VCaP (cell line): Measurements from ENCODE around the gene TNS3.
A peak's percentile ranks its signal among the peaks of the same experiment; 100 is the strongest.

Source experiments
- H3K27ac ChIP-seq: fragments of 450-650 bp; 2 replicates; pipeline ENCODE4 v1.5.1; 2017
- TF ChIP-seq, protein P1 (sequence below): fragments of 450-650 bp; conservative IDR thresholded peaks from 2 replicates; pipeline ENCODE4 v1.5.1; 2017; ENCODE audit warnings: mild to moderate bottlenecking, moderate library complexity

TNS3 gene

DNA sequence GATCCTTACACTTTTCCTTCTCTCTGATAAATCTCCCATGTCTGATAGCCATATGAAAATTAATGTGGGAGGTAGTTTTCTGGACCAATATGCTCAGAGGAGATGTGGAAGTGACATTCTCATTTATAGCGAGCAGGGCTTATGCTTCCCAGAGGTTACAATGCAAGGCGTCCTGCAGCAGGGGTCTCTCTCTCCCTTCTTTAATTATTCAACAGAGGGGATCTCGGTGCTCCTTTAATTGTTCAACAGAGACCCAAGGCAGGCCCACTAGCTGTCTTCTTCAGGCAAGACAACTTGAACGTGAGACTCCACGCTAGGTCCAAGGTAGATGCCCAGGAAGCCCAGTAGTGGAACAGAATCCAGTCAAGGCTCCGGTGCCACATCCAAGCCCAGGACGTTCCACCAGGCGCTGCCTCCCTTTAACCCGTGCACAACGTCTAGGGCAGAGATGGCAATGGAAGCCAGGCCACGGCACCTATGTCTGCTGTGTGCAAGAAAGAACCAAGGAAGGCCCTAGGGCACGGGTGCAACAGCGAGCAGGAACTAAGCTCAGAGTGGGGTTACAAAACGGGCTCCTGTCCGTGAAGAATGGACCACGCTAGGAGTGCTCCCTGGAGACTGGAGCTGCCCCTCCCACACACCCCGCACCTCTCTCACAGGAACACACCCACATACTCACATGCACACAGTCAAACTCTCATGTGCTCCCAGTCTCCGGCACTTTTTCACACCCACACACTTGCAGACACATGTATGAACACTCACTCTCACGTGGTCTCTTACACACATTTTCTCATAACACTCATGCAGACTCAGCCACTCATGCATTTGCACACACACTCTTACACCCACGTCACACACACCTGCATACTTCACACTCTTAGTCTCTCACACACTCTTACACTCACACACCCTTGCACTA is 230.4 kb downstream of the TNS3 start:
- TF ChIP-seq, protein P1, sequence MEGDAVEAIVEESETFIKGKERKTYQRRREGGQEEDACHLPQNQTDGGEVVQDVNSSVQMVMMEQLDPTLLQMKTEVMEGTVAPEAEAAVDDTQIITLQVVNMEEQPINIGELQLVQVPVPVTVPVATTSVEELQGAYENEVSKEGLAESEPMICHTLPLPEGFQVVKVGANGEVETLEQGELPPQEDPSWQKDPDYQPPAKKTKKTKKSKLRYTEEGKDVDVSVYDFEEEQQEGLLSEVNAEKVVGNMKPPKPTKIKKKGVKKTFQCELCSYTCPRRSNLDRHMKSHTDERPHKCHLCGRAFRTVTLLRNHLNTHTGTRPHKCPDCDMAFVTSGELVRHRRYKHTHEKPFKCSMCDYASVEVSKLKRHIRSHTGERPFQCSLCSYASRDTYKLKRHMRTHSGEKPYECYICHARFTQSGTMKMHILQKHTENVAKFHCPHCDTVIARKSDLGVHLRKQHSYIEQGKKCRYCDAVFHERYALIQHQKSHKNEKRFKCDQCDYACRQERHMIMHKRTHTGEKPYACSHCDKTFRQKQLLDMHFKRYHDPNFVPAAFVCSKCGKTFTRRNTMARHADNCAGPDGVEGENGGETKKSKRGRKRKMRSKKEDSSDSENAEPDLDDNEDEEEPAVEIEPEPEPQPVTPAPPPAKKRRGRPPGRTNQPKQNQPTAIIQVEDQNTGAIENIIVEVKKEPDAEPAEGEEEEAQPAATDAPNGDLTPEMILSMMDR, result 0 out of 2 replicates have a peak, but pooled peaks have one; percentile 21

DNA sequence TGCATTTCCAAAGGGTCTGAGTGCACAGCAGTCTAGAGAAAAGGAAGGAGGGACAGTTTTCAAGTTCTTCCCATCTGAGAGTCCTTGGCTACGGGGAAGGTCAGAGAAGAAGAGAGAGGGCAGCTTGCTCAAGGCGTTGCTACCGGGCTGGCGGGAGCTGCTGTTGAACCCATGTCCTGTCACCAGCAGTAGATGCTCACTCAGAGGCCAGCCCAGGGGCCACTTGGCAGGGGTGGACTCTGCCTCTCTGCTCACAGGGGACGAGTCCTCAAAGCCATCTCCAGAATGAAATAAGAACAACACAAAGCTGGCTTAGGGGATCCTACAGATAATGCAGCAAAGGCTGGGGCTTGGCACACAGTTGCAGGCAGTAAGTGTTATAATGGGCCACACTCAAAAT is 231.5 kb downstream of the TNS3 start:
- TF ChIP-seq, protein P1, result no peak
- no peak overlapping the region for H3K27ac ChIP-seq

More for the DNA sequence above, 230.4 kb downstream of the TNS3 start:
- no peak overlapping the region for H3K27ac ChIP-seq

DNA sequence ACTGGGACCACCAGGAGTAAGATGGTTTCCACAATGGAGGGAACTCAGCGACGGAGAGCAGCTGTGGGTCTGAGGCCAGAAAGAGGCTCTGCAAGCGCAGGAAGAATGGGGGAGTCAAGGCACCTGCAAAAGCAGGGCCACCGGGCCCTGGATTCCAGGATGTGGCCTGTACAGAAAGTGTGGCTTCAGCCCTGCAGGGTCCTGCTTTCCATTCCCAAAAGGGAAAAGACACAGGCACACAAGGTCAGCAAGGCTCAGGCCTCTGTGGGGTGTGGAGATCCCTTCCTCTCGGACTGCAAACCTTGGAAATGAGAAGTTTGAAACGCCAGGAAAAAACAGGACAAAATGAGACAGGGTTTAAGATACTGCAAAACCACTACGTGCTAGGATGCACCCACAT is 232.5 kb downstream of the TNS3 start:
- TF ChIP-seq, protein P1, result no peak
- no peak overlapping the region for H3K27ac ChIP-seq

DNA sequence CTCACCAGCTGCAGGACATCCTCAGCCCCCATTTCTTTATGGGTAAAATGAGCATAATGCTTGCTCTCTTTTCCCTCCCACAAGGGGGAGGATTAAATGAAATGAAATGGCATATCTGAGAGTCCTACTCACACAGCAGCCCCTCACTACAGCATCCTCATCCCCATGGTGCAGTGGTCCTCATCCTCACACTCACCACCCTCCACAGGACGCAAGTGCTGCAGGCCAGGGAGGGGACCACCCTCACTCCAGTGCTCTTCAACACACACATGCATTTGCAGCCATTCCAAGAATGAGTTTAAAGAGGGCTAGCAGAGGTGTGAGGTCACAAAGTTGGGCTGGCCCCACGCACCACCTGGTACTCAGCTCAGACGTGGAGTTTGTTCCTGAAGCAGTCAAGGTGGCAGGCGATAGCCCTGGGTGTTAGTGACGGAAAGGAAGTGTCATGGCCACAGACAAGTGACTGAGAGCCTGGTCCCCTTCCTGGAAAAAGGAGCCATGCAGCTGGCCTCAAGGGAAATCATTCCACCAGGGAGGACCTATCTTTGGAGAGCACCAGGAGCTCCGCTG is 234.0 kb downstream of the TNS3 start:
- TF ChIP-seq, protein P1, result no peak
- H3K27ac ChIP-seq, result no peak overlapping the region

DNA sequence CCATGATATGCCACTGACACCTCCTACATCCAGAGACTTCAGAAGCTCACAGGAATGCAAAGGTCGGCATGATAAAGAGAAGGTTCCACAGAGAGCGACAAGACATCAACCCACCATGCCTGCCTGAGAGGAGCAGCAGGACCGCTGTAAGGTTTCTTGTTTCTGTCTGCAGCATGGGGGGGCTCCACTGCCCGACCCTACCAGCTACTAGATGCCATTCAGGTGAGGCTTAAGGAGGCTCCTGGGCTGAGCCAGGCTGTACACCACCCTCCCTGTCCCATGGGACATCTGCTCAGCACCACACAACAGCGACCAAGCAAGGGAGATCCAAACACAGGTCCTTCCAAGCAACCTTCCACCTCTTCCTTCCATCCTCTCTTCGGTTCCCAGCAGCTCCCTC is 234.6 kb downstream of the TNS3 start:
- TF ChIP-seq, protein P1, result no peak
- no peak overlapping the region for H3K27ac ChIP-seq

DNA sequence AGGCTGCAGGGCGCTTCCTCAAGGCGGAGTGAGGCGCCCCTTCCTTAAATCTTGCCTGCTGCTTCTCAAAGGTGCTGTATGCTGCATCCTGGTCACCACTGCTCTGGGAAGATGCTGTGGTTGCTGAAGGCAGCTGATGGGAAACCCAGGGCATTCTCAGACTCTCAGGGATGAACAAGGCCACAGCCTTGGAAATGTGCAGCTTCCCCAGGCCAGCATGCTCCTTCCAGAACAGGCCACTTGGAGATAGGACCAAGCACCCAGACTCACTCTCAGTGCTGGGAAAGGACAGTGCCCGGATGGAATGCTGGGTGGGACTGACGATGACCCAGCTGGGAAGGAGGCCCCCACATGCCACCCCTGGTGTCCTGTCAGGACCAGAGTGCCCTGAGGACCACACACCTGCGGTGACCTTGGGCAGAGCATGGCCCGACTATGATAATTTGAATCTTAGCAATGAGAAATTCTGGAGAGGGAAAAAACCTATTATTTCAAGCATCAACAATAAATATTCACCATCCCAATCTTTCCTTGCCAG is 235.5 kb downstream of the TNS3 start:
- TF ChIP-seq, protein P1, result no peak
- H3K27ac ChIP-seq, result no peak overlapping the region

DNA sequence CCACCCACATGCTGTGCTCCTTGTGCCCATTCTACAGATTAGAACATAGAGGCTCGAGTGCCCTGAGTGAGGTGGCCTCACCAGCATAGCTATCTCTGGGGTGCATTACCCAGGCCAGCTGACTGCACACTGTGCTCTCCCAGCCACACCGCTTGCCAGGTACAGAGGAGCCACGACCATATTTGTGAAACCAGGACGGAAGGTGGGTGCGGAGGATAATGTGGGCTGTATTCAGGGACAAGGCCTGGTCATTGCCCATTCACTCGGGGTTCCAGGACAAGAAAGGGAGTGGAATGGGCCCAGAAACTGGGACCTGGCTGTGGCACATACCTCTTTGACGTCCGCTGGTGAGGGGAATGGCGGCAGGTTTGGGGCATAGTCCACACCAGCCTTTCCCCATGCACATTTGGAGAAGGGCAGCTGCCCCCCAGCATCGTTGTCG is 236.0 kb downstream of the TNS3 start:
- TF ChIP-seq, protein P1, result no peak
- no peak overlapping the region for H3K27ac ChIP-seq
